PC-3 (cell line): ENCODE results near the gene AMT. TPM values are rescaled to one million over a fixed set of nuclear protein-coding genes. Genes with fewer than 3 reads are reported as not detected.

Experiments used
- total RNA-seq: library from RNA; depleted of rRNA; stranded (reverse); fragments of >200 nt; gene quantifications from 2 replicates; pipeline ENCODE4 v1.2.3, GENCODE V29; 2014; rRNA removed

The AMT gene
- total RNA-seq, 1 experiment from 2014 or later = 1.8 TPM

Other genes starting within 250 kb of the AMT start
- gene C3orf62, start 145.2 kb downstream of the AMT start, total RNA-seq = 3.9 and 10.3 TPM in 2 replicates
- gene USP4, start 82.4 kb downstream of the AMT start, total RNA-seq = 19.9 and 22.8 TPM in 2 replicates
- gene GPX1, start 64.1 kb downstream of the AMT start, total RNA-seq = 714 and 745 TPM in 2 replicates
- gene RHOA, start 10.5 kb downstream of the AMT start, total RNA-seq = 278 and 292 TPM in 2 replicates
- 23.7 and 25.4 TPM in 2 replicates for gene TCTA, start 10.1 kb downstream of the AMT start, total RNA-seq
- gene NICN1, start 6.9 kb upstream of the AMT start, total RNA-seq = 1.8 and 5.3 TPM in 2 replicates
- 111 and 114 TPM in 2 replicates for gene DAG1, start 47.8 kb upstream of the AMT start, total RNA-seq
- 0.80 and 0.92 TPM in 2 replicates for gene BSN, start 132.0 kb upstream of the AMT start, total RNA-seq